ENCODE measurements around the gene CDC42BPB.

The CDC42BPB gene

GRCh38 chr14:102937331-102938175 is 119.8 kb downstream of the CDC42BPB start:
- intact Hi-C loops (cut with DNase I; ENCODE audit: low total_unique reads): no loop called here

GRCh38 chr14:102935756-102936155 is 121.6 kb downstream of the CDC42BPB start:
- Histone ChIP-seq H3K9me3 (no peaks in the 10 kb centered on the region), H3K36me3 (peaks cover 58 to 91% (median 75%) of the 10 kb centered on the region in 3 donors), H3K27ac (no peak overlapping the region), H3K4me3 (no peak overlapping the region), H3K27me3 (peaks cover 0 to 10% of the 10 kb centered on the region in 2 donors), H3K4me1 (peaks cover 0 to 2% (median under 1%) of the 10 kb centered on the region in 4 donors)
- DNase-seq: no peak
- no peak for TF ChIP-seq CTCF (IDR thresholded peaks at IDR 0.05)
- intact Hi-C loops (cut with DNase I; ENCODE audit: low total_unique reads): no loop called here

More at GRCh38 chr14:102937331-102938175, 119.8 kb downstream of the CDC42BPB start:
- H3K4me3 ChIP-seq: no peak overlapping the region
- no peaks in the 10 kb centered on the region for H3K27me3 ChIP-seq
- DNase-seq: no peak
- no peak overlapping the region for H3K27ac ChIP-seq
- H3K4me1 ChIP-seq: no peaks in the 10 kb centered on the region
- H3K36me3 ChIP-seq: peaks cover 74 to 100% (median 83%) of the 10 kb centered on the region in 3 donors
- no peaks in the 10 kb centered on the region for H3K9me3 ChIP-seq
- TF ChIP-seq CTCF (IDR thresholded peaks at IDR 0.05): no peak

- no peaks in the 10 kb centered on the region for H3K9me3 ChIP-seq
- peaks cover 0 to 22% (median 19%) of the 10 kb centered on the region in 4 donors for H3K4me1 ChIP-seq
- H3K27ac ChIP-seq: no peak overlapping the region
- DNase-seq: no peak
- peaks cover 42 to 71% (median 57%) of the 10 kb centered on the region in 3 donors for H3K36me3 ChIP-seq
- intact Hi-C loops (cut with DNase I; ENCODE audit: low total_unique reads): no loop called here
- TF ChIP-seq CTCF (IDR thresholded peaks at IDR 0.05): no peak
- peaks cover 5 to 30% of the 10 kb centered on the region in 2 donors for H3K27me3 ChIP-seq
- no peak overlapping the region for H3K4me3 ChIP-seq
These were observed 123.6 kb downstream of the CDC42BPB start for GRCh38 chr14:102933618-102934231.

- H3K4me3 ChIP-seq: no peak overlapping the region
- H3K4me1 ChIP-seq: peaks cover 0 to 31% (median 28%) of the 10 kb centered on the region in 4 donors
- intact Hi-C loops (cut with DNase I; ENCODE audit: low total_unique reads): no loop called here
- H3K27ac ChIP-seq: no peak overlapping the region
- peaks cover 32 to 61% (median 49%) of the 10 kb centered on the region in 3 donors for H3K36me3 ChIP-seq
- H3K27me3 ChIP-seq: peaks cover 5 to 41% of the 10 kb centered on the region in 2 donors
- no peak for TF ChIP-seq CTCF (IDR thresholded peaks at IDR 0.05)
- no peak for DNase-seq
- no peaks in the 10 kb centered on the region for H3K9me3 ChIP-seq
These were observed 124.7 kb downstream of the CDC42BPB start for GRCh38 chr14:102932484-102933248.

GRCh38 chr14:102931580-102932285 is 125.6 kb downstream of the CDC42BPB start:
- intact Hi-C loops (cut with DNase I; ENCODE audit: low total_unique reads): no loop called here
- H3K4me1 ChIP-seq: peaks cover 0 to 31% (median 28%) of the 10 kb centered on the region in 4 donors
- TF ChIP-seq CTCF (IDR thresholded peaks at IDR 0.05): no peak
- no peaks in the 10 kb centered on the region for H3K9me3 ChIP-seq
- DNase-seq: no peak
- peaks cover 26 to 51% (median 39%) of the 10 kb centered on the region in 3 donors for H3K36me3 ChIP-seq
- no peak overlapping the region for H3K27ac ChIP-seq
- H3K4me3 ChIP-seq: no peak overlapping the region
- peaks cover 5 to 46% of the 10 kb centered on the region in 2 donors for H3K27me3 ChIP-seq
